H1 (cell line): ENCODE measurements around the gene TBC1D9. TPM values are rescaled to one million over a fixed set of nuclear protein-coding genes. Genes with fewer than 3 reads are reported as not detected.

Source experiments
- CTCF ChIA-PET: fragments of 300-600 bp; sonication (Branson Sonifier 250); formaldehyde crosslinking; loops from one replicate; lab custom pipeline; 2021; ENCODE audit not compliant: partially characterized antibody; lab: Charles Lee
- POLR2A ChIA-PET: fragments of 300-600 bp; sonication (Branson Sonifier 250); formaldehyde crosslinking; loops from one replicate; lab custom pipeline; 2021; ENCODE audit warnings: inconsistent platforms; ENCODE audit not compliant: partially characterized antibody; lab: Charles Lee
- DNase-seq, 2 experiments: peaks; one replicate each; pipeline versions ENCODE4 v3.0.0 to v3.0.0-alpha.2; 2010 to 2022; ENCODE audit warnings: low spot score in 2 of 2, low read depth in 1 of 2, mixed read lengths in 1 of 2
- FAIRE-seq: peaks from 2 replicates; lab custom pipeline; 2011; peaks lifted over from hg19 to GRCh38; lab: Jason Lieb, UNC
- H2AFZ ChIP-seq: 2 replicates; pipeline ENCODE4 v1.8.1; 2012; ENCODE audit warnings: low read length, inconsistent platforms
- H2AK5ac ChIP-seq: 2 replicates; pipeline ENCODE4 v1.6.1; 2013; ENCODE audit warnings: low read depth, low read length
- H2BK120ac ChIP-seq: replicated peaks from 2 replicates; pipeline ENCODE3; 2013; ENCODE audit warnings: low read depth, low read length, inconsistent platforms
- H2BK12ac ChIP-seq: 2 replicates; pipeline ENCODE4 v1.6.1; 2013; ENCODE audit warnings: low read depth, low read length
- H2BK15ac ChIP-seq: 2 replicates; pipeline ENCODE4 v1.6.1; 2013; ENCODE audit warnings: low read length
- H2BK20ac ChIP-seq: 2 replicates; pipeline ENCODE4 v1.6.1; 2013; ENCODE audit warnings: low read length
- H2BK5ac ChIP-seq: 2 replicates; pipeline ENCODE4 v1.6.1; 2013; ENCODE audit warnings: low read depth, low read length
- H3K14ac ChIP-seq: 2 replicates; pipeline ENCODE4 v1.6.1; 2013; ENCODE audit warnings: inconsistent platforms; ENCODE audit not compliant: insufficient read length
- H3K18ac ChIP-seq: 2 replicates; pipeline ENCODE4 v1.6.1; 2013; ENCODE audit warnings: low read length; ENCODE audit errors: extremely low read depth
- H3K23ac ChIP-seq: 2 replicates; pipeline ENCODE4 v1.6.1; 2013; ENCODE audit warnings: inconsistent platforms; ENCODE audit not compliant: insufficient read length
- H3K23me2 ChIP-seq: 2 replicates; pipeline ENCODE4 v1.6.1; 2013; ENCODE audit warnings: low read depth, low read length
- H3K27ac ChIP-seq: 2 replicates; pipeline ENCODE4 v1.6.1; 2011; ENCODE audit warnings: low read depth, low read length, inconsistent platforms
- H3K27me3 ChIP-seq, 4 experiments: replicated peaks in 1 of 4; 1 replicate in 1 of 4; 2 replicates in 3 of 4; pipeline versions ENCODE4 v1.6.1 to v1.8.1; 2011 to 2013; ENCODE audit warnings: low read length in 3 of 4, mild to moderate bottlenecking in 3 of 4, inconsistent platforms in 2 of 4, mixed read lengths in 2 of 4, moderate library complexity in 1 of 4; ENCODE audit not compliant: control insufficient read depth in 3 of 4, insufficient read depth in 3 of 4; ENCODE audit errors: extremely low read depth in 1 of 4
- H3K36me3 ChIP-seq, 4 experiments: 2 replicates each; pipeline versions ENCODE4 v1.6.1 to v1.8.1; 2011 to 2013; ENCODE audit warnings: mild to moderate bottlenecking in 4 of 4, low read length in 3 of 4, moderate library complexity in 2 of 4, control low read depth in 1 of 4, inconsistent platforms in 1 of 4; ENCODE audit not compliant: insufficient read depth in 4 of 4, control insufficient read depth in 2 of 4
- H3K4ac ChIP-seq: replicated peaks from 2 replicates; pipeline ENCODE3; 2013; ENCODE audit warnings: low read length, low read depth, mixed read lengths, inconsistent platforms; ENCODE audit not compliant: insufficient read length
- H3K4me1 ChIP-seq, 4 experiments: replicated peaks in 1 of 4; 1 replicate in 1 of 4; 2 replicates in 3 of 4; pipeline versions ENCODE4 v1.6.1 to v1.8.1; 2011 to 2013; ENCODE audit warnings: low read length in 3 of 4, inconsistent platforms in 2 of 4, mixed read lengths in 1 of 4; ENCODE audit not compliant: insufficient read depth in 4 of 4, control insufficient read depth in 3 of 4
- H3K4me2 ChIP-seq, 2 experiments: 2 replicates each; pipeline versions ENCODE4 v1.6.1 to v1.8.1; 2011 to 2013; ENCODE audit warnings: low read depth in 2 of 2, low read length in 2 of 2, control low read depth in 1 of 2, inconsistent platforms in 1 of 2, mild to moderate bottlenecking in 1 of 2; ENCODE audit not compliant: insufficient read depth in 1 of 2
- H3K4me3 ChIP-seq, 4 experiments: fragments of 200-600, 300-600 bp in 1 of 4; sonication (generic), shearing (Covaris generic), sonication (Bioruptor Twin) in 1 of 4; 2 replicates each; pipeline versions ENCODE4 v1.5.1 to v1.8.1; 2011 to 2016; ENCODE audit warnings: low read length in 4 of 4, low read depth in 3 of 4, control low read depth in 2 of 4, inconsistent platforms in 2 of 4, mild to moderate bottlenecking in 2 of 4, mixed read lengths in 1 of 4, moderate library complexity in 1 of 4; ENCODE audit not compliant: insufficient read depth in 2 of 4; ENCODE audit errors: extremely low read depth in 1 of 4
- H3K56ac ChIP-seq: replicated peaks from 2 replicates; pipeline ENCODE3; 2013; ENCODE audit warnings: low read depth, mild to moderate bottlenecking, mixed read lengths, low read length, inconsistent platforms; ENCODE audit not compliant: insufficient read length
- H3K79me1 ChIP-seq: 2 replicates; pipeline ENCODE4 v1.6.1; 2013; ENCODE audit warnings: low read depth, low read length, control low read depth
- H3K79me2 ChIP-seq, 2 experiments: 2 replicates each; pipeline versions ENCODE4 v1.6.1 to v1.8.1; 2012 to 2013; ENCODE audit warnings: low read length in 2 of 2, mild to moderate bottlenecking in 2 of 2, inconsistent platforms in 1 of 2; ENCODE audit not compliant: insufficient read depth in 2 of 2, control insufficient read depth in 1 of 2
- H3K9ac ChIP-seq, 4 experiments: replicated peaks in 1 of 4; 1 replicate in 1 of 4; 2 replicates in 3 of 4; pipeline versions ENCODE4 v1.6.1 to v1.8.1; 2011 to 2013; ENCODE audit warnings: low read depth in 3 of 4, low read length in 3 of 4, control low read depth in 2 of 4, mild to moderate bottlenecking in 2 of 4, moderate library complexity in 2 of 4, inconsistent platforms in 1 of 4; ENCODE audit errors: extremely low read depth in 1 of 4
- H3K9me3 ChIP-seq, 2 experiments: 2 replicates each; pipeline versions ENCODE4 v1.6.1 to v1.8.1; 2012 to 2013; ENCODE audit warnings: mild to moderate bottlenecking in 2 of 2, moderate library complexity in 2 of 2, control low read depth in 1 of 2, inconsistent platforms in 1 of 2, low read depth in 1 of 2, low read length in 1 of 2, mixed read lengths in 1 of 2; ENCODE audit not compliant: insufficient read depth in 2 of 2
- H4K20me1 ChIP-seq, 2 experiments: replicated peaks in 1 of 2; 2 replicates each; pipeline versions ENCODE3 to v1.8.1; 2011 to 2013; ENCODE audit warnings: inconsistent platforms in 2 of 2, low read length in 2 of 2, mild to moderate bottlenecking in 1 of 2; ENCODE audit not compliant: insufficient read depth in 2 of 2, control insufficient read depth in 1 of 2
- H4K5ac ChIP-seq: 2 replicates; pipeline ENCODE4 v1.6.1; 2013; ENCODE audit warnings: low read length, low read depth, mixed read lengths, inconsistent platforms; ENCODE audit not compliant: insufficient read length
- H4K8ac ChIP-seq: 2 replicates; pipeline ENCODE4 v1.8.0; 2013; ENCODE audit warnings: mild to moderate bottlenecking, moderate library complexity, low read length, inconsistent platforms; ENCODE audit not compliant: insufficient read depth; ENCODE audit errors: extremely low read depth
- H4K91ac ChIP-seq: replicated peaks from 2 replicates; pipeline ENCODE3; 2013; ENCODE audit warnings: low read length, mixed read lengths, inconsistent platforms; ENCODE audit not compliant: insufficient read length
- CHD2 ChIP-seq: IDR thresholded peaks from 2 replicates; pipeline ENCODE4 v1.6.1; 2012; ENCODE audit warnings: low read length, improper control_type of control experiment
- CTBP2 ChIP-seq: IDR thresholded peaks from 2 replicates; pipeline ENCODE4 v1.7.0; 2011; ENCODE audit warnings: borderline replicate concordance, mild to moderate bottlenecking, moderate library complexity, mixed read lengths, low read length; ENCODE audit not compliant: insufficient read depth, insufficient read length
- EZH2 ChIP-seq: fragments of 200-600 bp; sonication (generic); IDR thresholded peaks from 2 replicates; pipeline ENCODE4 v1.7.1; 2012; ENCODE audit warnings: low read depth, mild to moderate bottlenecking, moderate library complexity, low read length, inconsistent platforms; ENCODE audit not compliant: severe bottlenecking
- WGBS, 2 experiments: shearing (Covaris generic) in 1 of 2; methylation state at CpG; one replicate each; pipeline versions ENCODE4 v1.1.6 to v1.1.7; 2013 to 2015; ENCODE audit warnings: low lambda C conversion rate in 2 of 2, mixed read lengths in 2 of 2, inconsistent platforms in 1 of 2, low coverage in 1 of 2, missing lambda C conversion rate in 1 of 2; ENCODE audit not compliant: insufficient replicate concordance in 2 of 2, insufficient coverage in 1 of 2, insufficient read length in 1 of 2; ENCODE audit errors: extremely low coverage in 1 of 2, missing lambda C conversion rate in 1 of 2; 5-methylcytosine and 5-hydroxymethylcytosine counted together
- polyA plus RNA-seq, 7 experiments: library from polyadenylated mRNA; depleted of rRNA in 3 of 7; stranded (reverse) in 5 of 7; unstranded in 2 of 7; fragments of >200 nt in 5 of 7; fragments of 200-250 nt in 2 of 7; gene quantifications; 1 replicate in 5 of 7; 2 replicates in 1 of 7; 4 replicates in 1 of 7; pipeline versions ENCODE4 v1.2.1 to v1.2.3, GENCODE V29; 2011 to 2013; ENCODE audit warnings: missing spikeins in 2 of 7, mixed read lengths in 2 of 7
- total RNA-seq: library from RNA; stranded (reverse); fragmentation: NEBNext Ultra II Directional; extraction: Animal tissue kit (Norgen Biotek cat#: 25700); gene quantifications from 2 replicates; pipeline ENCODE4 v1.2.1, GENCODE V29; 2021

The TBC1D9 gene
- total and polyA plus RNA-seq, 2 of the 8 experiments (the other 6 are each of a cell fraction or from before 2014, with no cell fraction given) = 0.94 to 1.0 TPM

DNA sequence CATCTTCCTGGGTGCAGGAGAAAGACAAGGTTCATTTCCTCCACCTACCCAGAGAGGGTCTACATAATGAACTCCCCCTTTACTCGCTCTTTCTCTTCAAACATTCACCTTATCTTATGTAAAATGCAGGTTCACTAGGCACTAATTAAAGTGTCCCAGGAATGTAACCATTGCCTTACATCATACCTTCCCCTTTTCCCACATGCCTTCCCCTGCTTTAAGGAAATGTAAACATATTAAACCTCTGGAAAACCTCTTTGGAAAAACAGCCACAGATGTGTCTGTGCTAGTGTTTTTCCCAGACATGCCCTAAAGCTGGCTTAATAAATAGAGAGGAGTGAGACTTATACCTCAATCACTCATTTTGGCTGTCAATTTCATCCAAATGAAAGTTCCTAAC lies 15.8 kb downstream of the TBC1D9 start:
- no peak overlapping the region for H2BK20ac ChIP-seq
- no peak overlapping the region for H2BK120ac ChIP-seq
- H3K79me2 ChIP-seq = no peaks in the 10 kb centered on the region
- H3K56ac ChIP-seq = no peak overlapping the region
- H3K9ac ChIP-seq = no peak overlapping the region
- no peaks in the 10 kb centered on the region for H3K9me3 ChIP-seq
- no peaks in the 10 kb centered on the region; the same call in 1 of the 2 replicates for H3K23me2 ChIP-seq
- no peak overlapping the region for H3K27ac ChIP-seq
- H2BK12ac ChIP-seq = no peak overlapping the region
- H2BK5ac ChIP-seq = no peak overlapping the region
- H3K36me3 ChIP-seq = no peaks in the 10 kb centered on the region
- 73% methylated on average over 1 of the region's 1 CpG; no CpG with 5 or more reads in 1 of the 2 experiments for WGBS, 2 experiments
- FAIRE-seq = no peak
- DNase-seq = no peak
- no peaks in the 10 kb centered on the region for H4K20me1 ChIP-seq
- no peak overlapping the region for H4K91ac ChIP-seq
- no peak overlapping the region for H2AFZ ChIP-seq
- H3K4ac ChIP-seq = no peak overlapping the region
- no peak overlapping the region for H4K8ac ChIP-seq
- H2AK5ac ChIP-seq = no peak overlapping the region
- H3K23ac ChIP-seq = no peak overlapping the region
- peaks cover 3 to 19% (median 11%) of the 10 kb centered on the region in 4 experiments; a peak in 5 of 7 replicates for H3K4me1 ChIP-seq
- H2BK15ac ChIP-seq = no peak overlapping the region
- H3K14ac ChIP-seq = no peak overlapping the region
- H3K18ac ChIP-seq = no peak overlapping the region
- H4K5ac ChIP-seq = no peak overlapping the region
- H3K27me3 ChIP-seq = no peaks in the 10 kb centered on the region
- POLR2A ChIA-PET = no interaction called here
- H3K4me2 ChIP-seq = no peak overlapping the region
- H3K4me3 ChIP-seq = no peak overlapping the region
- no peaks in the 10 kb centered on the region for H3K79me1 ChIP-seq
- CTCF ChIA-PET = interaction anchor here (1.1 to 1.7 kb wide), 3 partner anchors 10 to 111 kb away, joined by 4 read pairs; no protein-coding TSS in a partner anchor
- no peak for TF ChIP-seq EZH2
- TF ChIP-seq CHD2 = no peak
- TF ChIP-seq CTBP2 = no peak
